HG03571 (cell line): ENCODE measurements around the gene CTDSPL.
A peak's percentile ranks its signal among the peaks of the same experiment; 100 is the strongest.
"Not testable (repeated sequence)": the region's sequence is repeated elsewhere in the genome, so short reads cannot be mapped to it uniquely, and the experiment has no call there.

Source experiments
- ATAC-seq: cut with Tn5 transposase; IDR thresholded peaks from one replicate; pipeline ENCODE4 v1.9.1; 2021; ENCODE audit not compliant: unreplicated experiment

CTDSPL gene

DNA sequence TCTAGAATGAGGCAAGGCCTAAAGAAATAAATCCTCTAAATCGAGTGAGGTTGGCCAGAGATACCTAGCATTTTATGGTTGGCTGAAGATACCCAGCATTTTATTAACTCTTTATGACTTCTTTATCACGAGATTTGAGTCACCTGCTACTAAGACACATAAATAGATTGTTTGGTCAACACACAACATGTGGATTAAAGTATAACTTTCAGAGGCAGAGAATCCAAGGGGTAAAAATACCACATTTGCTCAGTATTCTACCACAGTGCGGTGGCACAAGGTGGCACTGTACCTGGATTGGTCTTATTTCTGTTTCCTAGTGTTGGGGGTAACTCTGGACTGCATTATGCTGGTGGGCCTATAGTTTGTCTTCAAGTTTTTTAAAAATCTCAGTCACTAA, 102.0 kb downstream of the CTDSPL start:
- no peak for ATAC-seq

DNA sequence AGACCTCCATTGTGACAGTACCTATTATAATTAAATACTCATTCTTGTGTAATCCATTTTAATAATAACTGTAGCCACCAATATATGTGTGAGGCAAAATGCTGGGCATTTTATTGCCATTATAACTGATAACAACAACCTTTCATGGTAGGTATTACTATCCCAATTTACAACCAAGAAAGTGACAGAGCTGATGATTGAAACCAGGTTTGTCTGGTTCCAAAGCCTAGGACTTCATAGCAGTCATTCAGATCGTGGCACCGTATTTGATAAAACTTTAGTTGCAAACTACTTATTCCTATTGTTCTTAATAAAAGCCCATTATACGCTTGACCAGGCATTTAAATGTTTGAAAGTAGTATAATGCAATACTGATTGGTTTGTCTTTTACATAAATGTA, 102.5 kb downstream of the CTDSPL start:
- ATAC-seq = no peak

DNA sequence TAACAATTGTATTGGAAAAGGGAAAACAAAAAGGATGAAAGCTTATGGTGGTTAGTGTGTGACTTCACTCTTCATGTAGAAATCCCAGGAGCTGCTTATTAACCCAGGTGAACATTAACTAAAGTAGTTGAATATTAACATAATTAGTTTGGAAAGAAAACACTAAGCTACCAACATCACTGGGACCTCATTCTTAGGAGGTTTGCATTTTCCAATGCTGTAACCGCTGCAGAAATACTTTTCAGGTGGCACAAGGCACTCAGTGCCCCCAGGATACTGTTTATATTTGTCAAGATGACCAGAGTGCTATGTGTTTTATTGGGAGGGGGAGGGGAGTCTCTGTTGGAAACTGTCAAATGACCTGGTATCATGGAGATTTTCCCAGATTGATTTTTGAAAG, 103.0 kb downstream of the CTDSPL start:
- no peak for ATAC-seq

DNA sequence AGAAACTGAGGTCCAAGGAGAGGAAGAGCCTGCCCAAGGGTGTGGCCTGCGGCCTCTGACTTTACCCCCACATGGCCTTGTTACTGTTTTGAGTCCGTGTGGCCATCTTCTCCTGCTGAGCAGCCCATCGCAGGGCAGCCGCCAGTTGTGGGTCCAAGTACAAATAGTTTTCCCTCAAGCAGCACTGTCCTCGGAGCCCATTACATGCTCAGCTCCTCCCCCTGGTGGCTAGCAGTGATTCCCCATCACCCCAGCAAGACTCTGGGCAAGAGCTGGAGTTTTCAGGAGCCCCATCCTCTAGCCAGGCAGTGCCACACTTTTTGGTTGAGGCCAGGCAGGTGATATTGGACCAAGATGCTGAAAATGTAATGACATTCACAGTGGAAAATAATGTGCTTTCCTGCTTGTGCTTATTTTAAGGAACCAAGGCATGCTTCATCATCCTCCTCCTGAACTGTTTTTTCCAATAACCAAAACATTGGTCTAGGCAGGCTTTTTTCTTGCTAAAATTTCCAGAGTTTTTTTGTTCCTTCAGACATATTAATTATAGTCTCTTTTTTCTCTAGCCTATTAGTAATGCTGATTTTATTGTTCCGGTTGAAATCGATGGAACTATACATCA, 105.7 kb downstream of the CTDSPL start:
- ATAC-seq = no peak

DNA sequence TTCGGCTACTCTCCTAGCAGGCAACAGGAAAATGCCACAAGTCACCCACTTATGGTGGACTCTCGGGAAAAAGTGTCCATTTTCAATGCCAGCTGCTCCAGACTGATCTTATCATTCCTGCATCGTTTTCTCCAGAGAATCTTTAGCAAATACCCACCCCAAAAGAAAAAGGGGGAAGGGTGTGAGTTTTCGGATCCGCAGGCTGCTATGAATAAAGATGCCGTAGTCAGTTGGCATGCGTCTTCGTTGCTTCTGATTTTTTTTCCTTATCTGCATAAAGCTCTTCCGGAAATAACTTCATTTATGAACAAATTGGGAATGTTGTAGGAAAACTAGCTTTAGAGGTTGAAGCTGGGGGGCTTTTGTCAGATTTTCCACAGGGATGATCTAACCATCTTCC, 106.5 kb downstream of the CTDSPL start:
- ATAC-seq = no peak

DNA sequence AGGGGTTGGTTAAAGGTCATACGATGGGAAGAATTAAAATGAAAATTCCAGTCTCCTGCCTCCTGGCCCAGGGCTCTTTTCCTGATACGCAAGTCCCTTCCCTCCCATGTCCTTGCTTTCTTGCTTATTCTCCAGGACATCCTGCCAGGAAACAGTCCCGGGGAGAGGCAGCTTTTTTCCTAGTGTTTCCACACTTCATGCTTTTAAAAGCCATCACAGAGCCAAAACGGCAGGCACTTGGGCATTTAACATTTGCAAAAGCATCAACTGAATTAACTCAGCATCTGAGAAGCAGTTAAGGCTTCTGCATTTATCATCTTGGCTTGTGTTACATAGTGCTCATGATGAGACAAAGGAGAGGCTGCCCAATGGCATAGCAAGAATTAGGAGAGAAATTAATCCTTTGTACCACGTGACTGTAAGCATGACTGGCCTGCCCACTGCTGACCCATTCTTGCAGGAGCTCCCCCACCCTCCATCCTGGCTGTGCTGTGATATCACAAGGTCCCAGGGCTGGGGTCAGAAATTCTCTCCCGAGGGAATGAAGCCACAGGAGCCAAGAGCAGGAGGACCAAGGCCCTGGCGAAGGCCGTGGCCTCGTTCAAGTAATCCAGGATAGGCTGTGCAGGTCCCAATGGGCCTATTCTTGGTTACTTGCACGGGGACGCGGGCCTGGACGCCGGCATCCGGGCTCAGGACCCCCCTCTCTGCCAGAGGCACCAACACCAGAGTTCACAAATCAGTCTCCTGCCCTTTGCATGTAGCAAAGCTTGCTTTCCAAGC, 107.3 kb downstream of the CTDSPL start:
- no peak for ATAC-seq

DNA sequence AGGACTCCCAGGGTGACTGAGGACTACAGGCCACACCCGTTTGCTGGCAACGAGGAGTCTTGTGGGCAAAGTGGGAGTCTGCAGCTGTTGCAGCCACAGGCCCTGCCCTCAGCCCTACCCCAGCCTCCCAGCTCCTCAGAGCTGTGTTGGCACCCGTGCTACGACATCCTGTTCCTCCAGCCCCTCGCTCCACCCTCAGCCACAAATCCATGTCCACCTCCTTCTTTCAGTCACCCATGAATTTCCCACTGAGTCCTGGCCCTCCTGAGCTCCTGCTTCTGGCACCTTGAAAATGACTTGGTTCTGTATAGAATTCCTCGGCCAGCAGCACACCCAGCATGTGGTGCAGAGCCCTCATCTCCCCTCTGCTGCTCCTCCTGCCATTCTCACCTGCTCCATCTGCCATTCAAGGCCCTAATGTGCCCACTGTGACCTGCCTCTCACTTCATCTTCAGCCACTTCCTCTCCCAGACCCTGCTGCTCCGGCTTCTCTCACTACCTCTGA, 108.0 kb downstream of the CTDSPL start:
- no peak for ATAC-seq

DNA sequence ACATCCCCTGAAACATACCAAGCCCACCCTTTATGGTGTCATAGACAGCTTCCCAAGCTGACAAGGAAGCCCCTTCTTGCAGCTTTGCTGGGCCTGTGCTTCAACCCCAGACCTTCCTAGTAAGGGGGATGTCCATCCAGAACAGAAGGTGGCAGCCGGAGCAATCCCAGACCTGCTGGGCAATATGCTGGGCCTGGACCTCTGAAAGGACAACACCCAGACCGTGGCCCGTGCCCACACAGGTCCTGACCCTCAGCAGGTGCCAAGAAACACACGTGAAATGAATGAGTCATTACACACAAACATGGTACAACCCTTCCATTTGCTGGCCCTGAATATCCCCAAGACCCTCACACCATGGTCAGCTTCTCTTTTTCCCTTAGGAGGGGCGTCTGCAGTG, 109.1 kb downstream of the CTDSPL start:
- no peak for ATAC-seq

DNA sequence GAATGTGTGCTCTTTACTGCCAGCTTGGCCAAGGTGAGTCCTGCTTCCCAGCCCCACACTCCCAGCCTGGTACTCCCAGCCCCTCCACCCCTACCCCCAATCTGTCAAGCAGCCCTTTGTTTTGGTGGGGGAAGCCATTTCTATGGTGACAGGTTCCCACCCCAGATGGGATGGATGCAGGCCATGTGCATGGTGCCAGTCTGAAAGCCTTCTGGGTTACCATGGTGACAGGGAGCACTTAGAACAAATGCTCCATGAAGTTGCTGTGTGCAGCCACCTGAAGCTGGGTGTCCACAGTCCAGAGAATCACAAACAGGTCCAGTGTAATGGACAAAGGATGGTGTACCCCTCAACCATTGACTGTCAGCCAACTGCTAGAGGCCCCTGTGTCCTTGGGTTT, 109.8 kb downstream of the CTDSPL start:
- ATAC-seq = no peak

DNA sequence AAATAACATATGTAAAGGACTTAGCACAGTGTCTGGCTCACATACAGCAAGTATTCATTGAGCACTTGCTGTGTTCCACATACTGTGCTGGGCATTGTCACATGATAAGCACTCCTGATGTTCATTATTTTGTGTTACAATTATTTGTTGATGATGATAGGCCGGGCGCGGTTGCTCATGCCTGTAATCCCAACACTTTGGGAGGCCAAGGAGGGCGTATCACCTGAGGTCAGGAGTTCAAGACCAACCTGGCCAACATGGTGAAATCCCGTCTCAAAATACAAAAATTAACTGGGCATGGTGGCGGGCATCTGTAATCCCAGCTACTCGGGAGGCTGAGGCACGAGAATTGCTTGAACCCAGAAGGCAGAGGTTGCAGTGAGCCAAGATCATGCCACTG, 110.4 kb downstream of the CTDSPL start:
- not testable (repeated sequence) for ATAC-seq

DNA sequence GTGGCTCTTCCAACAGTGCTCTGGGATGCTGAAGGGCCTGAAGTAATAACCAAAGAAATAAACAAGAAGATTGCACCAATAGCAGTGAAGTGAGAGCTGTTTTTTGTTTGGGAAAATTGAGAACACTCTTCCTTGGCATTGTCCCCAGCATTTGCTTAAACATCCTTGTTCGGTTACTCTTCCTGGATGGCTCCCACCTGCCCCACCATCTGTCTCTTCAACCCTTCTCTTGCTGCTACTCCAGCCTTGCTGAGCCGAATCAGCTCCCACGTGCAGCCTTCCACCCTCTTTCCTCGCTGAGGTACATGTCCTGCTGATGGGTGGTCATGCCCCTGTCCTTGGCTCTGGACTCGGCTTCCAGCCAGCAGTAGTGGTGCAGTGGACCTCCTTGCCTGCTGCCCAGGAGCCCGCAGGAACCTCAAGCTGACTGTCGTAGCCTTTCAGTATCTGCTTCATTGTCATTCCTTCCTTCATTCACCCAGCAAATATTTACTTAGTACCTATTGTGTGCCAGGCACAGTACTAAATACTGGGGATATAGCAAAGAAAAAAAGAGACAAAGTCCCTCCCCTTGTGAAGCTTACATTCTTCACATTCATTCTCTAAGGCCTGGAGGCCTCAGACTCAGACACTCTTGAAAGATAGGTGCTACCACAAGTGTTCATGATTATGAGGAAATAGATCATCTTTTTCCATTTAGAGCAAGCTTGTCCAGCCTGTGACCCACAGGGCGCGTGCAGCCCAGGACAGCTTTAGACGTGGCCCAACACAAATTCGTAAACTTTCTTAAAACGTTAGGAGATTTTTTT, 111.8 kb downstream of the CTDSPL start:
- no peak for ATAC-seq

DNA sequence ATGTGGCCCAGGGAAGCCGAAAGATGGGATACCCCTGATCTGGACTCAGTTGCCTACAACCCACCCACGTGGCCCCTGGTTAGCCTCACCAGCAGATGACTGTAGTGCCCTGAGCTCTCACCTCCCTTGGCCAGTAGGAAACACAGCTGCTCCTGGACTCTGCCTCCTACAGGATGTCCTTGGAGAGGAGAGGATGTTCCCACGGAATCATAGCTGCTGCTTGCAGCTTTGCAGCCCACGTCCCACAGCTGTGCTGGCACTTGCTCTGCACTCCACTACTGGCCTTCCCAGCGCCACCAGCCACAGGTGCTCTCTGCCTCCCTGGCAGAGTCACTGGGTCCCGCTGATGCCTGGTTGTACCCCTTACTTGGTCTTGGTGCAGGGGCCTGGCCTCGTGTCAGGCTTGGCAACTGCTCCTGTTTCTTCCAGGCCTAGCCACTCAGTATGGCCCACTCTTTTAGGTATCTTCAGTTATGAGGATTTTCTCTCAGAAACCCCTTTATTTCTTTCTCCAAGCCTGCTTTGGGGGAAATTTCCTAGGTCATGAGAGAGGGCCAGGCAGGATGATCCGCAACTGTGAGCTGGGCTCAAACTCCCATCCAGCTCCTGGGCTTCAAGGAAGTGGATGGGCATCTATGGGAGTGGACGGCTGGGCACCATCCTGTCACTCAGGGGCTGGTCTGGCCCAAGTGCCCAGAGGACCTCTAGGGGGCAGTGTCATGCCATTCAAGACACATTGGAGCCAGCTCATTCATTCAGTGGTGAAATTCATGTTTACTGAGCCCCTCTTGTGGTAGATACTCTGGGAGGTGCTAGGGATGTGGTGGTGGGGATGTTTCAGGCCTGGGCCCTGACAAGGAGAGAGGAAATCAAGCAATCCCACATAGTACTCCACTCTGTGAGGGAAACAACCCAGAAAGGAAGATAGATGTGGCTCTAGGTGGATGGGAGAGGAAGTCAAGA, 112.7 kb downstream of the CTDSPL start:
- peak; percentile 76 for ATAC-seq

DNA sequence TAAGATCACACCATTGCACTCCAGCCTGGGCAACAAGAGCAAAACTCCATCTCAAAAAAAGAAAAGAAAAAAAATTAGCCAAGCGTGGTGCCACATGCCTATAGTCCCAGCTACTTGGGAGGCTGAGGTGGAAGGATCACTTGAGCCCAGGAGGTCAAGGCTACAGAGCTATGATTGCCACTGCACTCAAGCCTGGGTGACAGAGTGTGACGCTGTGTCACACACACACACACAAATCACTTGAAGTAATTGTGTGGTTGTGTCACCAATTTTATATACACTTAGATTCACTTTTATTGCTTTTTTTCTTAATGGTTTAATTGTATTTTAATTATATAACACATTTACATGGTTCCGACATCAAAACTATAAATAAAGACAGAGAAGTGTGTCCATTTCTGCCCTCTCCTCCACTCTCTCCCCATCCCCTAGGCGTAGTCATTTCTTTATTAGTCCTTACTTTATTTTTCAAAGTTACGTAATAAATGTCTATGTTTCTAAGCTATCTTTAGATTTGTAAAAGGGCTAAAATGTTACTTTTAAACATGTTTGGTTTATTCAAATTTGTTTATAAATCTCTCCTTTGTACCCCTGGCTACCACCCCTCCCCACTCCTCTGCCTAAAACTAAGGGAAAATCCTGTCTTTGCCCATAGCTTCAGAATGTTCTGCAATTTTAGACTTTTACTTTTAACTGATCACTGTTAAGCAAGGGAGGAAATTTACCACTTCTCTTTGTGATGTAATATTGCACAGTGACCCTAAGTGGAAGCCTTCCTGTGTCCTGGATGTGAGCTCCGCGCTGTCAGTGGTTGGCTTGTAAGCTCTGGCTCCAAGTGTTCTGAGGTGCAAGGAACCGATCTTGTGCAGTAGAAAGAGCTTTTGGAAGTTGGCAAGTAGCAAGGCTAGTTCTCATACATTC, 118.1 kb downstream of the CTDSPL start:
- ATAC-seq = no peak

DNA sequence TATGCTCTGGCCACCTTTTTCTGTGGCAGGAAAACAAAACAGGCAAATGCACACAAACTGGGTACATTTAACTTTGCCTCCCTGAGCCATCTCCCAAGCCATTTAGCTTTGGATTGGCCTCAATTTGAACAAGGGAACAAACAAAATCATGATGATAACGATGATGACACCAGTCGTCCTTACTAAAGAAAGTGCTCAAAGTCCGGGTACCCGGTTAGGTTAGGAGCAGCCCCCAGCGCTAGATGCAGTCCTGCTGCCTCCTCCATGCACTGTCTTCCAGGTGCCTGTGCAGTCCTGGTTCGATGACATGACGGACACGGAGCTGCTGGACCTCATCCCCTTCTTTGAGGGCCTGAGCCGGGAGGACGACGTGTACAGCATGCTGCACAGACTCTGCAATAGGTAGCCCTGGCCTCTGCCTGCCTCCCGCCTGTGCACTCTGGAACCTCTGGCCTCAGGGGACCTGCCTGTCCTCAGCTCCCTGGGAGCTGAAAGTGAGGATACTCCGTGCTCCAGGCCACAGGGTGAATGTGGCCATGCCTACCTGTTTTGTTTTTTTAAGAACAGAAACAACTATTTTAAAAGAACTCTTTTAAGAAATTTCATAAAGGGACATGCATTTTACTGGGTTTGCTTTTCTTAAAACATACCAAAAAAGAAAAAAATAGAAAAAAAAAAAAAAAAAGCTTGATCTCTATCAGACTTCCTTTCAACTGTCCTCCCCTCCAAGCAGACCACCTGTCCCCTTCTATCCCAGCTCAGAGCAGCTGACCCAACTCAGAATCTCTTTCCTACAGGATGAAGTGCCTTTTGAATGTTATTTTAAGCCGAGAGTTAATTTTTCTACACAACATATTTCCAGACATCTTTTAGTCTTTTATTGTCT, 119.0 kb downstream of the CTDSPL start:
- ATAC-seq = no peak

DNA sequence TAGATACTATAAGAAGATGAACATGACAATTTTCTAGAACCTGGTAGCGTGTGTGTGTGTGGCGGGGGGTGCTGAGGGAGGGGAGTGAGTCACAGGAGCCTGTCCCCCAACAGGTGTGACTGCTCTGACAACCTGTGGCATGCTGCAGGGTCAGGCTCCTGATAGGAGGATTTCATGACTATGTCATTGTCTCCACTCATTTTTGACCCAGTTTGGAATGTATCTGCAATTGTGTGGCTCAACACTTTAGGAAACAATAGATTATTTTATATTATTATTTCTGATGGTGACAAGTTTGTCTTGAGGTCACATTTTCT, 119.6 kb downstream of the CTDSPL start:
- no peak for ATAC-seq

DNA sequence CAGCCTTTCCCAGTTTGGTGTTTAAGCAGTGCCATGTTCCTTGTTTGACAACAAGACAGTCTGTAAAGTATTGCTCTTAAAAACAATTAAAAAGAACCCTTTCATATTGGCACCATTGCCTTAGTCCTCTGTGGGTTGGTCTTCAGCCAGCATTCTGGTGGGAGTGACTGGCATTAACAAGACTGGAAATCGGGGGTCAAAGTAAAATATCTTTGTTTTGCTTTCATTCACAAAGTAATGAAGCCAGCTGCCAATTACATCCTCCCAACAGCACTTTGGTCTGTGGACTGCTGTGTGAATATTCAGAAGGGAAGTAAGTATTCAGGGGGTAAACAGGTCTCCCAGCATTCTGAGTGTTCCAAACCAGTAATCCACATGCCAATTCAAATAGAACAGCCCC, 120.7 kb downstream of the CTDSPL start:
- no peak for ATAC-seq

DNA sequence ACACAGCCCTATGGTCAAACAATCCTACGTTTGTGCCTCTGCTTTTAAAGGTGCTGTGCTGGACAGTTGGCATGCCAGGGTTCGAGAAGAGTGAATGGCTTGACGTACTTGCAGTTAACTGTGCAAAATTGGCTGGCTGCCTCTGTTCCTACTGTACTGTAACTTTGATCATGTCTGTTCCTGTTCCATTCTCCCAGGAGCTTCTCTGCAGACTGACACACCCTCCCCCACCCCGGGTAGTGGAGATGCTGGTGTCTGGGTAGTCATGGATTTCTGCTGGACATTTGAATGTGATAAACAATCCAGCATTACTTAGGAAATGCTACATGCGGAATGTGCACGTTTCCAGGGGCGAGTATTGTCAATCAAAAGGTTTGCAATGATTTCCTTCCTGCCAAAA, 122.4 kb downstream of the CTDSPL start:
- no peak for ATAC-seq

DNA sequence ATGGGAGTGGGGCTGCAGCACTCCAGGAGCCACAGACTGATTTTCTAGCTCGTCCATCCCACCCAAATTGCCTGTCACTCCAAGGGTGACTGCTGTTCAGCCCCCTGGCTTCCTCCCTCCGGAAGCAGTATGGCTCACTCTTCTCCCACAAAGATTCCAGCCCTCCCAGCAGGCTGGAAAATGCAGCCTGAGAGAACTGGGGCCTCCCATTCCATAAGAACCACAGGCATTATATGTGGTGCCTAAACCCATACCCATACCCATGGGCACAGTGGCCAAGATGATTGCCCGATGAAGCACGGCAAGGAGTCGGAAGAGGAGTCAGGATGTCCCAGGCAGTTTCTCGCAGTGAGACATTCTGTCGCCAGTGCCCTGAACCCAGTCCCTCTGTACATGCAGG, 122.9 kb downstream of the CTDSPL start:
- ATAC-seq = no peak
